Mucosa of stomach (tissue), 1 donor: ENCODE results near the gene TBR1.

Source experiments
- H3K27me3 ChIP-seq: one replicate; pipeline ENCODE4 v1.7.0; 2013; ENCODE audit warnings: mild to moderate bottlenecking, low read length; ENCODE audit not compliant: control insufficient read depth, insufficient read depth
- H3K36me3 ChIP-seq: one replicate; pipeline ENCODE4 v1.7.0; 2013; ENCODE audit warnings: low read length; ENCODE audit not compliant: control insufficient read depth, insufficient read depth
- H3K4me1 ChIP-seq: one replicate; pipeline ENCODE4 v1.7.0; 2013; ENCODE audit warnings: mild to moderate bottlenecking, low read length; ENCODE audit not compliant: control insufficient read depth, insufficient read depth
- H3K4me3 ChIP-seq: one replicate; pipeline ENCODE4 v1.7.0; 2013; ENCODE audit warnings: low read length
- H3K9ac ChIP-seq: one replicate; pipeline ENCODE4 v1.7.0; 2013; ENCODE audit warnings: mild to moderate bottlenecking, low read length, moderate library complexity
- H3K9me3 ChIP-seq: one replicate; pipeline ENCODE4 v1.7.0; 2013; ENCODE audit warnings: mild to moderate bottlenecking, low read length, moderate library complexity; ENCODE audit not compliant: control insufficient read depth
- donor health status: Pancreatic carcinoma.

Gene TBR1

GRCh38 chr2:161448431-161448830 is 32.3 kb downstream of the TBR1 start:
- Histone ChIP-seq H3K27me3 (no peaks in the 10 kb centered on the region), H3K4me3 (no peak overlapping the region), H3K4me1 (no peaks in the 10 kb centered on the region), H3K36me3 (no peaks in the 10 kb centered on the region), H3K9me3 (no peaks in the 10 kb centered on the region), H3K9ac (no peak overlapping the region)

- Histone ChIP-seq H3K36me3 (no peaks in the 10 kb centered on the region), H3K9me3 (no peaks in the 10 kb centered on the region), H3K4me3 (no peak overlapping the region), H3K27me3 (no peaks in the 10 kb centered on the region), H3K4me1 (no peaks in the 10 kb centered on the region), H3K9ac (no peak overlapping the region)
These were observed 55.5 kb downstream of the TBR1 start for GRCh38 chr2:161471631-161472030.

GRCh38 chr2:161474920-161475319 is 58.8 kb downstream of the TBR1 start:
- Histone ChIP-seq H3K27me3 (no peaks in the 10 kb centered on the region), H3K36me3 (no peaks in the 10 kb centered on the region), H3K9me3 (no peaks in the 10 kb centered on the region), H3K4me3 (no peak overlapping the region), H3K4me1 (no peaks in the 10 kb centered on the region), H3K9ac (no peak overlapping the region)
